GM12878 (cell line): Measurements from ENCODE around the gene MT1E. TPM values are rescaled to one million over a fixed set of nuclear protein-coding genes. Genes with fewer than 3 reads are reported as not detected.

ENCODE experiments used
- ATF7 ChIP-seq: fragments of 450-650 bp; IDR thresholded peaks from 2 replicates; pipeline ENCODE4 v1.6.1; 2016; ENCODE audit warnings: low read depth, mild to moderate bottlenecking
- BACH1 ChIP-seq: fragments of 450-650 bp; IDR thresholded peaks from 2 replicates; pipeline ENCODE4 v1.6.1; 2017; ENCODE audit warnings: mild to moderate bottlenecking, borderline replicate concordance
- BCL11A ChIP-seq: IDR thresholded peaks from 2 replicates; pipeline ENCODE4 v1.6.1; 2011; ENCODE audit warnings: low read depth, low read length
- CBX3 ChIP-seq: fragments of 200-600 bp; sonication (generic); IDR thresholded peaks from 2 replicates; pipeline ENCODE4 v1.6.1; 2016; ENCODE audit warnings: low read depth, borderline replicate concordance
- CEBPZ ChIP-seq: fragments of 150-350 bp; IDR thresholded peaks from 2 replicates; pipeline ENCODE4 v1.6.1; 2016; ENCODE audit warnings: low read depth, low read length
- CREM ChIP-seq: IDR thresholded peaks from 2 replicates; pipeline ENCODE4 v1.6.1; 2014; ENCODE audit warnings: antibody characterized with exemption, low read depth
- EZH2 ChIP-seq: IDR thresholded peaks from 2 replicates; pipeline ENCODE4 v1.6.1; 2012; ENCODE audit warnings: low read depth, mild to moderate bottlenecking, control low read depth, inconsistent platforms, low read length, borderline replicate concordance; ENCODE audit not compliant: control insufficient read depth
- HCFC1 ChIP-seq: fragments of 150-350 bp; IDR thresholded peaks from 2 replicates; pipeline ENCODE4 v1.6.1; 2014; ENCODE audit warnings: low read length
- RCOR1 ChIP-seq: conservative IDR thresholded peaks from 2 replicates; pipeline ENCODE4 v1.6.1; 2012; ENCODE audit warnings: low read depth, low read length, improper control_type of control experiment
- SIX5 ChIP-seq: IDR thresholded peaks from 2 replicates; pipeline ENCODE4 v1.6.1; 2011; ENCODE audit warnings: mild to moderate bottlenecking, low read depth, low read length, moderate library complexity; ENCODE audit not compliant: severe bottlenecking
- TAF1 ChIP-seq: IDR thresholded peaks from 2 replicates; pipeline ENCODE4 v1.6.1; 2011; ENCODE audit warnings: mild to moderate bottlenecking, low read depth, low read length, borderline replicate concordance
- TCF3 ChIP-seq: IDR thresholded peaks from 2 replicates; pipeline ENCODE4 v1.6.1; 2012; ENCODE audit warnings: low read depth, mild to moderate bottlenecking, low read length, borderline replicate concordance; ENCODE audit not compliant: insufficient read depth
- ZNF274 ChIP-seq: IDR thresholded peaks from one replicate; pipeline ENCODE4 v1.8.0; 2011; ENCODE audit not compliant: insufficient read length, insufficient read depth
- polyA plus RNA-seq, 11 experiments: library from polyadenylated mRNA; depleted of rRNA in 4 of 11; unstranded in 6 of 11; stranded (reverse) in 5 of 11; fragments of >200 nt; fragmentation: Nextera tagmentation in 4 of 11; fragmentation: Illumina TruSeq in 1 of 11; extraction: Ambion mirVana in 4 of 11; extraction: Trizol in 1 of 11; gene quantifications; 1 replicate in 1 of 11; 2 replicates in 10 of 11; pipeline versions ENCODE4 v1.2.1 to v1.2.3, GENCODE V29; 2011 to 2016; ENCODE audit warnings: inconsistent platforms in 2 of 11, missing spikeins in 2 of 11, low read depth in 1 of 11
- total RNA-seq, 4 experiments: library from RNA; depleted of rRNA in 3 of 4; stranded (reverse); fragments of >200 nt in 3 of 4; fragmentation: Illumina TruSeq in 1 of 4; extraction: Trizol in 1 of 4; gene quantifications; 2 replicates each; pipeline versions ENCODE4 v1.2.1 to v1.2.3, GENCODE V29; 2013 to 2021

MT1E gene
- total and polyA plus RNA-seq, 10 of the 15 experiments (the other 5 are each of a cell fraction or from before 2014, with no cell fraction given), result 5.8 to 22.3 (median 16.5) TPM

GRCh38 chr16:56610017-56610608 is 15.5 kb upstream of the MT1E start (continued):
- TF ChIP-seq CEBPZ, result no peak
- peak; percentile 55; the same call in 1 of the 2 replicates for TF ChIP-seq BACH1
- TF ChIP-seq BCL11A, result 0 out of 2 replicates have a peak, but pooled peaks have one; percentile 41
- no peak for TF ChIP-seq RCOR1
- TF ChIP-seq SIX5, result no peak
- no peak for TF ChIP-seq EZH2
- TF ChIP-seq HCFC1, result no peak
- no peak for TF ChIP-seq CBX3
- no peak for TF ChIP-seq ZNF274
- TF ChIP-seq TCF3, result no peak
- peak; percentile 60; the same call in 1 of the 2 replicates for TF ChIP-seq CREM
- peak; percentile 46; the same call in 1 of the 2 replicates for TF ChIP-seq ATF7
- TF ChIP-seq TAF1, result 0 out of 2 replicates have a peak, but pooled peaks have one; percentile 15
